Skeletal muscle tissue (tissue), 4 donors: ENCODE results near the gene ZBTB7C. TPM values are rescaled to one million over a fixed set of nuclear protein-coding genes. Genes with fewer than 3 reads are reported as not detected.
"Not testable (repeated sequence)": the region's sequence is repeated elsewhere in the genome, so short reads cannot be mapped to it uniquely, and the experiment has no call there.

Experiments
- H3K27ac ChIP-seq: one replicate; pipeline ENCODE4 v1.7.0; 2013; ENCODE audit warnings: mild to moderate bottlenecking, low read depth, low read length, inconsistent platforms
- H3K27me3 ChIP-seq, 3 donors: one replicate each; pipeline ENCODE4 v1.7.0; 2013; ENCODE audit warnings: low read length in 3 of 3; ENCODE audit not compliant: control insufficient read depth in 3 of 3, insufficient read depth in 3 of 3
- H3K36me3 ChIP-seq, 3 donors: one replicate each; pipeline ENCODE4 v1.7.0; 2013; ENCODE audit warnings: low read length in 3 of 3; ENCODE audit not compliant: control insufficient read depth in 3 of 3, insufficient read depth in 3 of 3
- H3K4me1 ChIP-seq, 3 donors: one replicate each; pipeline ENCODE4 v1.7.0; 2013; ENCODE audit warnings: low read length in 3 of 3, mild to moderate bottlenecking in 3 of 3; ENCODE audit not compliant: control insufficient read depth in 3 of 3, insufficient read depth in 3 of 3
- H3K4me3 ChIP-seq, 3 donors: one replicate each; pipeline ENCODE4 v1.7.0; 2013; ENCODE audit warnings: low read length in 3 of 3
- H3K9ac ChIP-seq, 3 donors: one replicate each; pipeline ENCODE4 v1.7.0; 2013; ENCODE audit warnings: low read length in 3 of 3, mild to moderate bottlenecking in 3 of 3, moderate library complexity in 2 of 3, low read depth in 1 of 3
- H3K9me3 ChIP-seq, 3 donors: one replicate each; pipeline ENCODE4 v1.7.0; 2013; ENCODE audit warnings: low read length in 3 of 3; ENCODE audit not compliant: control insufficient read depth in 3 of 3
- total RNA-seq: library from RNA; depleted of rRNA; stranded (reverse); fragments of >200 nt; gene quantifications from one replicate; pipeline ENCODE4 v1.2.3, GENCODE V29; 2014
- donor health status: Osteomylitis.

The ZBTB7C gene
- total RNA-seq, 1 donor from 2014 or later, result 2.6 TPM

DNA sequence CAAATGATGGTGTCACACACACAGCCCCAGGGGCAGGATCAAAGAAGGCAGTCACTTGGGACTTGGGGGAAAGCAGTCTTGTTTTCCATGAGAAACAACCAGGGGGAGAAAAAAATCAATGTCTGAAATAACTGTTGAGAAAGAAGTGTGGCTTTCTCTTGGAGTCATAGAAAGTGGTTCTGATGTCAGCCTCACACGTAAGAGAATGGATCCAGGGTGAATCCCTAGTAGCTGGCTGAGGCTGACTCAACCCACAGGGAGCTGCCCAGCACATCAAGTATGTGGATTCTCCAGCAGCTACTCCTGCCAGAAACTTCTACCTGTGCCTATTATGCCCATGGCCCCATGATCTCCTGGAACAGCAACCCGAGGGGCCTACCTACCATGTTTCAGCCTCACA, 33.6 kb upstream of the ZBTB7C start:
- no peak overlapping the region for H3K27ac ChIP-seq
- peaks cover 23 to 27% (median 27%) of the 10 kb centered on the region in 3 donors for H3K4me1 ChIP-seq
- H3K4me3 ChIP-seq, result no peak overlapping the region
- H3K36me3 ChIP-seq, result no peaks in the 10 kb centered on the region
- no peaks in the 10 kb centered on the region for H3K9me3 ChIP-seq
- no peak overlapping the region for H3K9ac ChIP-seq
- no peaks in the 10 kb centered on the region for H3K27me3 ChIP-seq

DNA sequence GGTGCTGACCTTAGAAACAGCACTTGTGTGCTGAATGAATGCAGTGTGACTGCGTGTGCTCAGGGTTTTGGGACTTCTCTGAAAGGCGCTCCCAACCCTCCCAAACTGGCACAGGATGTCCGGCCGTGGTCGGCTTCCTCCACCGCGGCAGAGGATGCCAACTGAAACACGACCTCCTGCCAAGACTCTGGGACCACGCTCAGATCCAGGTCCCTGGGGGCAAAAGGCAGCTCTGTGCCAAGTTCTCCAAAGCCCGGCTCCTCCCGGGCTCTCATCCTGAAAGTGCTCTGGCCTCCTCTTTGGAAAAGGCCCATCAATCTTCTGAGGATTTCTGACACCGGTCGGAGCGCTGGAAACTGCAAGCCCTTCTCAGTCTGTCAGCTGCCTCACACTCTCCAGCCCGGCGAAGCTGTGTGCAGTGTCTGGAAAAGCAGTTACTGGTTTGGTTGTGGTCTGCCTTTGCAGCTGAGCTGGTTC, 32.3 kb upstream of the ZBTB7C start:
- Histone ChIP-seq H3K9ac (peak overlapping the region in 1 of 3 donors; percentile 17), H3K4me3 (peak overlapping the region; percentile 21 to 48 (median 30)), H3K9me3 (no peaks in the 10 kb centered on the region), H3K4me1 (peaks cover 21 to 23% (median 22%) of the 10 kb centered on the region in 3 donors), H3K36me3 (no peaks in the 10 kb centered on the region), H3K27me3 (no peaks in the 10 kb centered on the region), H3K27ac (no peak overlapping the region)

DNA sequence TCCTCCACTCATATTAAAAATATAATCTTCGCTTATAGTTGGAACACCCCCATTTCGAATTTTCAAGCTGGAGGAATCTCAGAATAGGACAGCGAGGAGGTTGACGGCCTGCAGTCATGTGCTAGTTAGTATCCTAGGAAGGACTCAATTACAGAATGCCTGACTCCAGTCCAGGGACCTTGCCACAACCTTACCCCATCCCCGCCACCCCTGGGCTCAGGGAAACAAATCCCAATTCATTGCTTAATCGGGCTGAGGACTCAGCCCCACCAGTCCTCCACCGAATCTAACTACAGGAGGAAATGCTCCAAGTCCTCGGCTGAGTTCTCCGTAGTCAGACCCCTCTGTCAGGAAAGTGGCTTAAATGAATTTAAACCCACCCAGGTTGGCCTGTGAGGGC, 31.7 kb upstream of the ZBTB7C start:
- peak overlapping the region in 1 of 3 donors; percentile 4 for H3K4me3 ChIP-seq
- H3K36me3 ChIP-seq, result no peaks in the 10 kb centered on the region
- no peaks in the 10 kb centered on the region for H3K9me3 ChIP-seq
- no peaks in the 10 kb centered on the region for H3K27me3 ChIP-seq
- no peak overlapping the region for H3K27ac ChIP-seq
- H3K9ac ChIP-seq, result peak overlapping the region in 1 of 3 donors; percentile 17
- H3K4me1 ChIP-seq, result peaks cover 19 to 22% (median 20%) of the 10 kb centered on the region in 3 donors

DNA sequence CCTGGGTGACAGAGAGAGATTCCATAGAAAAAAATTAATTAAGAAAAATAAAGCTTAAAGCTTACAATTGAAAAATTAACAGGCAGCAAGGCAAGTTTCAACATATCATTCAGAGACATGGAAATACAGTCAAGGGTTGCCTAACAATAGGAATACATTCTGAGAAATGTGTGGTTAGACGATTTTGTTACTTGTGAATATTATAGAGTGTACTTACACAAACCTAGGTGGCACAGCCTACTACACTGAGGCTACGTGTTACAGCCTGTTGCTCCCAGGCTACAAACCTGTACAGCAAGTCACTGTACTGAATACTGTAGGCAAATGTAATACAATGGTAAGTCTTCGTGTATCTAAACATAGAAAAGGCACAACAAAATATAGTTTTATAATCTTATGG, 27.7 kb upstream of the ZBTB7C start:
- no peak overlapping the region for H3K9ac ChIP-seq

DNA sequence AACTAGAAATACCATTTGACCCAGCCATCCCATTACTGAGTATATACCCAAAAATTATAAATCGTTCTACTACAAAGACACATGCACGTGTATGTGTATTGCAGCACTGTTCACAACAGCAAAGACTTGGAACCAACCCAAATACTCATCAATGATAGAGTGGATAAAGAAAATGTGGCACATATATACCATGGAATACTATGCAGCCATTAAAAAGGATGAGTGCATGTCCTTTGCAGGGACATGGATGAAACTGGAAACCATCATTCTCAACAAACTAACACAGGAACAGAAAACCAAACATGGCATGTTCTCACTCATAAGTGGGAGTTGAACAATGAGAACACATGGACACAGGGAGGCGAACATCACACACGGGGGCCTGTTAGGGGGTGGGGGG, 25.2 kb upstream of the ZBTB7C start:
- H3K27ac ChIP-seq, H3K4me3 ChIP-seq, H3K4me1 ChIP-seq, H3K9ac ChIP-seq, H3K36me3 ChIP-seq, H3K27me3 ChIP-seq, H3K9me3 ChIP-seq: not testable (repeated sequence)

More for the DNA sequence above, 27.7 kb upstream of the ZBTB7C start:
- H3K4me1 ChIP-seq, result peaks cover 14 to 17% (median 15%) of the 10 kb centered on the region in 3 donors
- no peaks in the 10 kb centered on the region for H3K9me3 ChIP-seq
- no peak overlapping the region for H3K27ac ChIP-seq
- no peak overlapping the region for H3K4me3 ChIP-seq
- H3K36me3 ChIP-seq, result no peaks in the 10 kb centered on the region
- no peaks in the 10 kb centered on the region for H3K27me3 ChIP-seq

DNA sequence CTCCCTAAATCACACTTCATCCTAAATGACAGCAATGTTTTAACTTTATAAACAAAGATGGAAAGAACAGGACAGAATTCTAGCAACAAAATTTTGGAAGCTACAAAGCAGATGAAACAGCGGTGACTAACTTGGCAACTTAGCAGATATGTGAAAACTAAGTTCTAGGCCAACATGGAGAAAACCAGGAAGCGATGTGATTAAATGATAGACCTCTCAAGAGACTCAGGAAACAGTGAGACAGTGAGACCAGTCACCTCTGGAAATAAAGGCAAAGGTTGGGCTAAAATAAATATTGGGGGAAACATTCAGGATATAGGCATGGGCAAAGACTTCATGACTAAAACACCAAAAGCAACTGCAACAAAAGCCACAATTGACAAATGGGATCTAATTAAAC, 24.4 kb upstream of the ZBTB7C start:
- Histone ChIP-seq H3K27me3 (peaks cover 0 to 2% (median 1%) of the 10 kb centered on the region in 3 donors), H3K36me3 (no peaks in the 10 kb centered on the region), H3K9ac (no peak overlapping the region), H3K9me3 (no peaks in the 10 kb centered on the region), H3K4me1 (peaks cover 0 to 2% (median 0%) of the 10 kb centered on the region in 3 donors), H3K4me3 (no peak overlapping the region), H3K27ac (no peak overlapping the region)

DNA sequence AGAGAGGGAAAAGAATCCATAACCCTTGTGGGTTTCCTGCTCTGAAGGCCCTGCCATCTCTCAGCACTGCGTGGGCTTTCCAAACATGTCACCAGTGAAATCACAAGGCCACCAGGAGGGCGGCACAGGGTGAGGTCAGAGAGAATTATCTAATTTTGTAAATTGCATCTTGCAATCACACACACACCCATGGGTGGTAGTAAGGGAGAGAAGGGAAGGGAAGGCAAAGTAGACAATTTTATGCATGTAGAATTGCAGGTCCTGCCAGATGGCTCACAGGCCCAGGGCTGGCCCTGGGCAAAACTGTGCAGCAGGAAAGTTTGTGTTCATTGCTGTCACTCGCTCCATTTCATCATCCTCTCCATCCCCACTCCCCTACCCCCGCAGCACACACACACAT, 21.0 kb upstream of the ZBTB7C start:
- no peak overlapping the region for H3K9ac ChIP-seq
- H3K9me3 ChIP-seq, result no peaks in the 10 kb centered on the region
- H3K4me3 ChIP-seq, result no peak overlapping the region
- peaks cover 0 to 2% (median 0%) of the 10 kb centered on the region in 3 donors for H3K4me1 ChIP-seq
- H3K36me3 ChIP-seq, result no peaks in the 10 kb centered on the region
- H3K27me3 ChIP-seq, result peaks cover 0 to 5% (median 3%) of the 10 kb centered on the region in 3 donors
- H3K27ac ChIP-seq, result no peak overlapping the region

DNA sequence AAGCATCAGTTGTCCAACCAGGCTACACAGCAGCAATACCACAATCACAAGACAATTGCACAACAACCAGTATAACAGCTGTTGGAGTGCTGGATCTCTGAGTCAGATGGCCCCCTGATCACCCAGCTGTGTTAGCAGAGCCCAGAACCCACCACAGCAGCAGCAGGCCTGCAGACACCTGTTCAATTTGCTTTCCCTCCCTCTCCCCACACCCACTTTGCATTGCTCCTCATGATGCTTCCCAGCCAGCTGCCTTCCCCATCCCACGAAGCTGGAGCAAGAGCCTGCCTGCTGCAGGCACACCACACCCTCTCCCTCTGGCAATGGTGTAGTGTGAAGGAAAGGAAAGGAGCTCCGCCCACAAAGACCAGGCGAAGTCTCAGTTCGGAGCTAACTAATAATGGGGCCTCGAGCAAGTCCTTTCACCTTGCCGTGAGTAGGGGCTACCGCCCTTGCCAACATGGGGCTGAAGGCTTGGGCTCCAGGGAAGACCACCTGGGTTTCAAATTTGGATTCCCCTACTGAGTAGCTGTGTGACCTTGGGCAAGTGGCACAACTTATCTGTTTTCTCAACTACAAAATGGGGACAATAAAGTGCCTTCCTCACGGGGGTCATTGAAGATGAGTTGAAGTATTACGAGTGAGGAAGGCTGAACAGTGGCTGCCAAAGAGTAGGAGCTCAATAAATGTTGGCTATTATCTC, 19.4 kb upstream of the ZBTB7C start:
- Histone ChIP-seq H3K36me3 (no peaks in the 10 kb centered on the region), H3K27me3 (peaks cover 3 to 5% (median 4%) of the 10 kb centered on the region in 3 donors), H3K9ac (no peak overlapping the region), H3K9me3 (no peaks in the 10 kb centered on the region), H3K27ac (no peak overlapping the region), H3K4me3 (no peak overlapping the region), H3K4me1 (peaks cover 0 to 2% (median 0%) of the 10 kb centered on the region in 3 donors)

DNA sequence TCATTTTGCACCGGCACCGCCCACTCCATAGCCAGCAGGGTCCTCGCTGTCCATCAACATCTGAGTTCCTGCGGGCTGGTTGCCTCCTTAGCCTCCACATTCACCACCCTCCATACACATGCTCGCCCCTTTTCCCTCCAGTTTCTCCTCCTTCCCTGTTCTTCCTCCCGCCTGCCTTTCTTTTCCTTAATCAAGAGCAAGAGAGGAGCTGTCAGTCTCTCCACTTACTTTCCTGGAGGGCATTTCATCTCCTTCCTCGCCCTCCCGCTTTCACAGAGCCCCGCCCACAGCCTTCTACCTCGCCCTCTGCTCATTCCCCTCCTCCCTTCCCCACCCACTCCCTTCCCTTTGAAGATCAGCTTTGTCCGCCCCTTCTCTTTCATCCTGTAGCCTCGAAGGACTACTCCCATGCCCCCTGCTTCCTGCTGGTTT, 13.8 kb upstream of the ZBTB7C start:
- H3K4me1 ChIP-seq, result no peaks in the 10 kb centered on the region
- peaks cover 2 to 10% (median 8%) of the 10 kb centered on the region in 3 donors for H3K27me3 ChIP-seq
- H3K36me3 ChIP-seq, result no peaks in the 10 kb centered on the region
- H3K9me3 ChIP-seq, result no peaks in the 10 kb centered on the region
- H3K4me3 ChIP-seq, result no peak overlapping the region
- no peak overlapping the region for H3K9ac ChIP-seq
- H3K27ac ChIP-seq, result no peak overlapping the region

DNA sequence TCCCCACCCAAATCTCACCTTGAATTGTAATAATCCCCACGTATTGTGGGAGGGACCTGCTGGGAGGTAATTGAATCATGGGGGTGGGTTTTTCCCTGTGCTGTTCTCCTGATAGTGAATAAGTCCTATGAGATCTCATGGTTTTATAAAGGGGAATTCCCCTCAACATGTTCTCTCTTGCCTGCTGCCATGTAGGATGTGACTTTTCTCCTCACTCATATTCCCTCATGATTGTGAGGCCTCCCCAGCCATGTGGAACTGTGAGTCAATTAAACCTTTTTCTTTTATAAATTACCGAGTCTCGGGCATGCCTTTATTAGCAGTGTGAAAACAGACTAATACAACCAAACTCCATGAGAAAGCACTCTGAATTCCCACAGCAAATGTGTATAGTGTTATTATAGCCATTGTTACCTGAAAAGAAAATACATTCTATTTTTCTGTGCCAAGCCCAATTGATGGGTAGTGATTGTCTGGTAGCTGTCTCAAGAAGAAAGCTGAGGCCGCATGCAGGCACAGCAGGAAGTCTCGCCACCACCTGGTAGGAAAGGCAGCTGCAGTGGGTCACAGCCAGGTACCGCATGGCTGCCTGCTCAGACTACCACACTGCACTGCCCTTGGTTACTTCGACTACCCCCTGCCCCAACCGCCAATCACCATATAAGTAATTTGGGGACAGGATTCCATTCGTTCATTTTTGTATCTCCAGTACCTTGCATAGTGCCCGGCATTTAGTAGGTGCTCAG, 10.3 kb upstream of the ZBTB7C start:
- Histone ChIP-seq H3K9me3 (no peaks in the 10 kb centered on the region), H3K4me1 (no peaks in the 10 kb centered on the region), H3K27me3 (peaks cover 8 to 15% (median 8%) of the 10 kb centered on the region in 3 donors), H3K9ac (no peak overlapping the region), H3K4me3 (no peak overlapping the region), H3K27ac (no peak overlapping the region), H3K36me3 (no peaks in the 10 kb centered on the region)
